ENCODE data around the gene DCX. TPM values are rescaled to one million over a fixed set of nuclear protein-coding genes. Genes with fewer than 3 reads are reported as not detected.
"Not testable (repeated sequence)": the region's sequence is repeated elsewhere in the genome, so short reads cannot be mapped to it uniquely, and the experiment has no call there.

Gene DCX
- total RNA-seq, 1 experiment from 2014 or later, result not detected

GRCh38 chrX:111348429-111348828 is 63.6 kb downstream of the DCX start:
- Histone ChIP-seq H3K4me1 (ENCODE audit: low read length) (no peaks in the 10 kb centered on the region), H3K9me2 (replicated peaks; ENCODE audit: insufficient read depth, low read length) (no peaks in the 10 kb centered on the region), H3K36me3 (ENCODE audit: insufficient read depth, low read length) (no peaks in the 10 kb centered on the region), H3K27me3 (ENCODE audit: low read length) (no peaks in the 10 kb centered on the region), H4K20me1 (ENCODE audit: insufficient read depth, low read depth, low read length) (no peaks in the 10 kb centered on the region), H2AFZ (ENCODE audit: low read length) (no peak overlapping the region), H3K79me2 (ENCODE audit: low read length) (no peaks in the 10 kb centered on the region), H3K9ac (ENCODE audit: low read length) (no peak overlapping the region), H3K27ac (ENCODE audit: low read length) (no peak overlapping the region), H3K9me3 (ENCODE audit: low read length) (no peaks in the 10 kb centered on the region), H3K4me3 (ENCODE audit: low read length) (no peak overlapping the region), H3K4me2 (ENCODE audit: low read depth, low read length, poor library complexity, severe bottlenecking) (no peak overlapping the region)
- DNase-seq, result no peak

- not testable (repeated sequence) for H3K9me3 ChIP-seq (ENCODE audit: low read length); H3K27me3 ChIP-seq (ENCODE audit: low read length); H4K20me1 ChIP-seq (ENCODE audit: insufficient read depth, low read depth, low read length); H3K9me2 ChIP-seq (replicated peaks; ENCODE audit: insufficient read depth, low read length); H2AFZ ChIP-seq (ENCODE audit: low read length); H3K4me2 ChIP-seq (ENCODE audit: low read depth, low read length, poor library complexity, severe bottlenecking); H3K27ac ChIP-seq (ENCODE audit: low read length); H3K79me2 ChIP-seq (ENCODE audit: low read length); H3K9ac ChIP-seq (ENCODE audit: low read length); H3K4me1 ChIP-seq (ENCODE audit: low read length); DNase-seq; H3K36me3 ChIP-seq (ENCODE audit: insufficient read depth, low read length); H3K4me3 ChIP-seq (ENCODE audit: low read length)
Observed at GRCh38 chrX:111346150-111346549, 65.8 kb downstream of the DCX start.

DNA sequence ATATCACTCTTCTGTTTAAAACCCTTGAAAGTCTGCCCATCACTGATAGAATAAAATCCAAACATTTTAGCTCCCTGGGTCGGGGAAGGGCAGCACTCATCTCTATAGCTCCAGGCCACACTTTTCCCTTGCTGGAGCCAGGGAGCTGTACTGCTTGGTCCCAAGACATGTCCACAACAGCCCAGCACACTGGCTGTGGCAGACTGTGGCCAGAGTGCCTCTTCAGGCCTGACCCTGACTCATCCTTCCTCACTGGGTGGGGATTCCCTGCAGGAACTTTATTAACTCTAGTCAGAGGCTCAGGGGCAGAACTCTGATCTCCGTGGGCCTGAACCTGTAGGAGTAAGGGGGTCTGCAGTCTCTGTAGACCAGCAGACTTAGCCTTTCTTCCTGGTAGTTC is 71.9 kb downstream of the DCX start:
- H3K9me3 ChIP-seq (ENCODE audit: low read length), result no peaks in the 10 kb centered on the region
- no peak overlapping the region for H2AFZ ChIP-seq (ENCODE audit: low read length)
- DNase-seq, result no peak

GRCh38 chrX:111339212-111339611 is 72.8 kb downstream of the DCX start:
- H3K27me3 ChIP-seq (ENCODE audit: low read length), result no peaks in the 10 kb centered on the region
- H2AFZ ChIP-seq (ENCODE audit: low read length), result no peak overlapping the region
- no peak overlapping the region for H3K4me3 ChIP-seq (ENCODE audit: low read length)
- no peaks in the 10 kb centered on the region for H3K79me2 ChIP-seq (ENCODE audit: low read length)
- no peak overlapping the region for H3K27ac ChIP-seq (ENCODE audit: low read length)
- H3K9me2 ChIP-seq (replicated peaks; ENCODE audit: insufficient read depth, low read length), result no peaks in the 10 kb centered on the region
- H3K4me2 ChIP-seq (ENCODE audit: low read depth, low read length, poor library complexity, severe bottlenecking), result no peak overlapping the region
- H3K9ac ChIP-seq (ENCODE audit: low read length), result no peak overlapping the region
- H3K4me1 ChIP-seq (ENCODE audit: low read length), result no peaks in the 10 kb centered on the region
- no peaks in the 10 kb centered on the region for H4K20me1 ChIP-seq (ENCODE audit: insufficient read depth, low read depth, low read length)
- H3K9me3 ChIP-seq (ENCODE audit: low read length), result no peaks in the 10 kb centered on the region
- no peaks in the 10 kb centered on the region for H3K36me3 ChIP-seq (ENCODE audit: insufficient read depth, low read length)
- no peak for DNase-seq

More for the DNA sequence above, 71.9 kb downstream of the DCX start:
- H3K9ac ChIP-seq (ENCODE audit: low read length), result no peak overlapping the region
- no peaks in the 10 kb centered on the region for H4K20me1 ChIP-seq (ENCODE audit: insufficient read depth, low read depth, low read length)
- H3K27me3 ChIP-seq (ENCODE audit: low read length), result no peaks in the 10 kb centered on the region
- no peaks in the 10 kb centered on the region for H3K4me1 ChIP-seq (ENCODE audit: low read length)
- H3K36me3 ChIP-seq (ENCODE audit: insufficient read depth, low read length), result no peaks in the 10 kb centered on the region
- no peaks in the 10 kb centered on the region for H3K79me2 ChIP-seq (ENCODE audit: low read length)
- H3K27ac ChIP-seq (ENCODE audit: low read length), result no peak overlapping the region
- no peaks in the 10 kb centered on the region for H3K9me2 ChIP-seq (replicated peaks; ENCODE audit: insufficient read depth, low read length)
- H3K4me2 ChIP-seq (ENCODE audit: low read depth, low read length, poor library complexity, severe bottlenecking), result no peak overlapping the region
- H3K4me3 ChIP-seq (ENCODE audit: low read length), result no peak overlapping the region

DNA sequence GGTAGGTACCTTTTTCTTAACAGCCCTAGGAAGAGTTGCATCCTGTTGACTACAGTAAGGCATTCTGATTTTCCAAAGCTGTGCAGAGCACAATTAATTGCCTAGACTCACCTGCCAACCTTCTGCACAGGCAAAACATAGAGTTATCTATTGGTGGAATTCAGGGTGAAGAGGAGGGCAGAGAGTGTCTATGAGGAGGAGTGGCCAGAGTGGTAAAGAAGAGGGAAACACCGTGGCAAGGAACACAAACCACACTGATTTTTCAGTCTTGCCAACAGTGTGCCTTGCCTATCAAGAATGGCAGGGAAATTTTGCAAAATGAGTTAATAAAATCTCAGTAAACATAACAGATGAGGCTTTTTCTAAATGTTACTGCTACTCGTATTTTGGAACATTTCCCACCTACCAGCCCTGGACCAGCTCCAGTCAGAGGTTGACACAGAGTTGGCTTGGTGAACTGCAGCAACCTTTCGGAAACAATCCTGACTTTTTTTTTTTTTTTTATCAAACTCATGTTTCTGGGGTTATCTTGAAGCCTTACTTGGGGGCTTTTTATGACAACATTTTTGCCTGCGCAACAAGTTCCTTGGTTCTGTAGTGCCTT is 73.8 kb downstream of the DCX start:
- Histone ChIP-seq H3K4me3 (ENCODE audit: low read length) (no peak overlapping the region), H3K9me2 (replicated peaks; ENCODE audit: insufficient read depth, low read length) (no peaks in the 10 kb centered on the region), H4K20me1 (ENCODE audit: insufficient read depth, low read depth, low read length) (no peaks in the 10 kb centered on the region), H3K27ac (ENCODE audit: low read length) (no peak overlapping the region), H3K9ac (ENCODE audit: low read length) (no peak overlapping the region), H3K4me2 (ENCODE audit: low read depth, low read length, poor library complexity, severe bottlenecking) (no peak overlapping the region), H3K79me2 (ENCODE audit: low read length) (no peaks in the 10 kb centered on the region), H2AFZ (ENCODE audit: low read length) (no peak overlapping the region), H3K4me1 (ENCODE audit: low read length) (no peaks in the 10 kb centered on the region), H3K9me3 (ENCODE audit: low read length) (no peaks in the 10 kb centered on the region), H3K27me3 (ENCODE audit: low read length) (no peaks in the 10 kb centered on the region), H3K36me3 (ENCODE audit: insufficient read depth, low read length) (no peaks in the 10 kb centered on the region)
- DNase-seq, result no peak

GRCh38 chrX:111337067-111337637 is 74.8 kb downstream of the DCX start:
- Histone ChIP-seq H3K27me3 (ENCODE audit: low read length) (no peaks in the 10 kb centered on the region), H2AFZ (ENCODE audit: low read length) (no peak overlapping the region), H3K9me3 (ENCODE audit: low read length) (no peaks in the 10 kb centered on the region), H3K36me3 (ENCODE audit: insufficient read depth, low read length) (no peaks in the 10 kb centered on the region), H3K4me1 (ENCODE audit: low read length) (no peaks in the 10 kb centered on the region), H3K27ac (ENCODE audit: low read length) (no peak overlapping the region), H3K4me2 (ENCODE audit: low read depth, low read length, poor library complexity, severe bottlenecking) (no peak overlapping the region), H3K9me2 (replicated peaks; ENCODE audit: insufficient read depth, low read length) (no peaks in the 10 kb centered on the region), H3K4me3 (ENCODE audit: low read length) (no peak overlapping the region), H3K79me2 (ENCODE audit: low read length) (no peaks in the 10 kb centered on the region), H3K9ac (ENCODE audit: low read length) (no peak overlapping the region), H4K20me1 (ENCODE audit: insufficient read depth, low read depth, low read length) (no peaks in the 10 kb centered on the region)
- no peak for DNase-seq

- no peaks in the 10 kb centered on the region for H3K9me3 ChIP-seq (ENCODE audit: low read length)
- H3K27me3 ChIP-seq (ENCODE audit: low read length), result no peaks in the 10 kb centered on the region
- no peak overlapping the region for H2AFZ ChIP-seq (ENCODE audit: low read length)
- no peak overlapping the region for H3K4me3 ChIP-seq (ENCODE audit: low read length)
- H3K27ac ChIP-seq (ENCODE audit: low read length), result no peak overlapping the region
- H3K4me2 ChIP-seq (ENCODE audit: low read depth, low read length, poor library complexity, severe bottlenecking), result no peak overlapping the region
- H3K9me2 ChIP-seq (replicated peaks; ENCODE audit: insufficient read depth, low read length), result no peaks in the 10 kb centered on the region
- H3K79me2 ChIP-seq (ENCODE audit: low read length), result no peaks in the 10 kb centered on the region
- H3K4me1 ChIP-seq (ENCODE audit: low read length), result no peaks in the 10 kb centered on the region
- DNase-seq, result no peak
- no peaks in the 10 kb centered on the region for H3K36me3 ChIP-seq (ENCODE audit: insufficient read depth, low read length)
- no peak overlapping the region for H3K9ac ChIP-seq (ENCODE audit: low read length)
- no peaks in the 10 kb centered on the region for H4K20me1 ChIP-seq (ENCODE audit: insufficient read depth, low read depth, low read length)
Observed at GRCh38 chrX:111336141-111336540, 75.9 kb downstream of the DCX start.

- H3K27ac ChIP-seq (ENCODE audit: low read length), result no peak overlapping the region
Observed at GRCh38 chrX:111329370-111329769, 82.6 kb downstream of the DCX start.

More at GRCh38 chrX:111329370-111329769, 82.6 kb downstream of the DCX start:
- no peak overlapping the region for H3K4me3 ChIP-seq (ENCODE audit: low read length)
- H3K4me2 ChIP-seq (ENCODE audit: low read depth, low read length, poor library complexity, severe bottlenecking), result no peak overlapping the region
- no peak overlapping the region for H3K9ac ChIP-seq (ENCODE audit: low read length)
- DNase-seq, result no peak
- H4K20me1 ChIP-seq (ENCODE audit: insufficient read depth, low read depth, low read length), result no peaks in the 10 kb centered on the region
- H3K79me2 ChIP-seq (ENCODE audit: low read length), result no peaks in the 10 kb centered on the region
- no peaks in the 10 kb centered on the region for H3K9me2 ChIP-seq (replicated peaks; ENCODE audit: insufficient read depth, low read length)
- no peak overlapping the region for H2AFZ ChIP-seq (ENCODE audit: low read length)
- no peaks in the 10 kb centered on the region for H3K9me3 ChIP-seq (ENCODE audit: low read length)
- no peaks in the 10 kb centered on the region for H3K36me3 ChIP-seq (ENCODE audit: insufficient read depth, low read length)
- H3K27me3 ChIP-seq (ENCODE audit: low read length), result no peaks in the 10 kb centered on the region
- H3K4me1 ChIP-seq (ENCODE audit: low read length), result no peaks in the 10 kb centered on the region
